B cell (primary cell): ENCODE data around the gene SMARCC2. TPM values are rescaled to one million over a fixed set of nuclear protein-coding genes. Genes with fewer than 3 reads are reported as not detected.

Source experiments
- ATAC-seq: fragments of 200-7000 bp; cut with Tn5 transposase; one replicate; pipeline ENCODE4 v1.10.0; 2021; ENCODE audit warnings: low read depth, mild to moderate bottlenecking, moderate number of reproducible peaks, moderate library complexity
- CTCF ChIA-PET: fragments of 350-600 bp; sonication (Branson Sonifier 250); formaldehyde crosslinking; loops from one replicate; lab custom pipeline; 2021; ENCODE audit warnings: antibody characterized with exemption, inconsistent platforms; lab: Charles Lee
- POLR2A ChIA-PET: fragments of 350-600 bp; sonication (Branson Sonifier 250); formaldehyde crosslinking; loops from one replicate; lab custom pipeline; 2021; ENCODE audit warnings: antibody characterized with exemption; lab: Charles Lee
- DNase-seq: peaks from one replicate; pipeline ENCODE4 v3.0.0; 2013
- H2AFZ ChIP-seq: 2 replicates; pipeline ENCODE4 v1.6.1; 2012; ENCODE audit warnings: mild to moderate bottlenecking, low read depth, low read length; ENCODE audit not compliant: insufficient read depth, poor library complexity, severe bottlenecking
- H3K27ac ChIP-seq, 2 donors: 1 replicate in 1 of 2; 2 replicates in 1 of 2; pipeline ENCODE4 v1.5.1; 2012 to 2013; ENCODE audit warnings: low read length in 2 of 2, mild to moderate bottlenecking in 2 of 2, moderate library complexity in 1 of 2
- H3K27me3 ChIP-seq, 4 experiments: fragments of 200-600 bp in 1 of 4; sonication (generic) in 1 of 4; replicated peaks in 1 of 4; 1 replicate in 2 of 4; 2 replicates in 2 of 4; pipeline versions ENCODE4 v1.6.1 to v1.7.0; 2013 to 2016; ENCODE audit warnings: low read length in 3 of 4, mild to moderate bottlenecking in 2 of 4, mixed read lengths in 1 of 4, moderate library complexity in 1 of 4; ENCODE audit not compliant: insufficient read depth in 4 of 4, control insufficient read depth in 3 of 4; ENCODE audit errors: control extremely low read depth in 1 of 4
- H3K36me3 ChIP-seq, 2 experiments: replicated peaks in 1 of 2; 1 replicate in 1 of 2; 2 replicates in 1 of 2; pipeline versions ENCODE4 v1.6.1 to v1.7.1; 2013; ENCODE audit warnings: low read length in 1 of 2; ENCODE audit not compliant: insufficient read depth in 2 of 2, control insufficient read depth in 1 of 2; ENCODE audit errors: control extremely low read depth in 1 of 2, extremely low read depth in 1 of 2
- H3K4me1 ChIP-seq, 2 donors: fragments of 200-600 bp in 1 of 2; sonication (generic) in 1 of 2; 1 replicate in 1 of 2; 2 replicates in 1 of 2; pipeline versions ENCODE4 v1.5.1 to v1.6.1; 2013 to 2017; ENCODE audit warnings: low read length in 2 of 2; ENCODE audit not compliant: control insufficient read depth in 2 of 2, insufficient read depth in 2 of 2
- H3K4me2 ChIP-seq: replicated peaks from 2 replicates; pipeline ENCODE3; 2012; ENCODE audit warnings: mild to moderate bottlenecking, low read depth, low read length; ENCODE audit not compliant: poor library complexity, severe bottlenecking
- H3K4me3 ChIP-seq, 5 experiments: fragments of 200-600 bp in 1 of 5; sonication (generic) in 1 of 5; 1 replicate in 3 of 5; 2 replicates in 2 of 5; pipeline versions ENCODE4 v1.5.1 to v1.7.0; 2011 to 2016; ENCODE audit warnings: low read length in 4 of 5, mild to moderate bottlenecking in 4 of 5, low read depth in 2 of 5, control low read depth in 1 of 5, moderate library complexity in 1 of 5; ENCODE audit not compliant: insufficient read depth in 1 of 5; ENCODE audit errors: control extremely low read depth in 1 of 5, extremely low read depth in 1 of 5
- H3K79me2 ChIP-seq: fragments of 200-600 bp; sonication (generic); one replicate; pipeline ENCODE4 v1.6.0; 2016; ENCODE audit warnings: low read length; ENCODE audit not compliant: control insufficient read depth, insufficient read depth
- H3K9ac ChIP-seq: fragments of 200-600 bp; sonication (generic); 2 replicates; pipeline ENCODE4 v1.6.1; 2017; ENCODE audit warnings: mild to moderate bottlenecking, low read length, moderate library complexity
- H3K9me3 ChIP-seq, 3 donors: one replicate each; pipeline versions ENCODE4 v1.6.1 to v1.7.1; 2013; ENCODE audit warnings: low read length in 2 of 3; ENCODE audit not compliant: control insufficient read depth in 2 of 3, insufficient read depth in 1 of 3; ENCODE audit errors: control extremely low read depth in 1 of 3
- H4K20me1 ChIP-seq: 2 replicates; pipeline ENCODE4 v1.6.0; 2012; ENCODE audit warnings: mild to moderate bottlenecking, low read length; ENCODE audit not compliant: insufficient read depth, control insufficient read depth, poor library complexity, severe bottlenecking
- H3K27ac Mint-ChIP-seq: one replicate; pipeline ENCODE4 v1.8.0; 2021; ENCODE audit warnings: mixed read lengths
- H3K27me3 Mint-ChIP-seq: one replicate; pipeline ENCODE4 v1.8.0; 2021; ENCODE audit warnings: mixed read lengths
- H3K4me1 Mint-ChIP-seq: one replicate; pipeline ENCODE4 v1.8.0; 2021; ENCODE audit warnings: mixed read lengths
- H3K4me3 Mint-ChIP-seq: one replicate; pipeline ENCODE4 v1.8.0; 2021; ENCODE audit warnings: mixed read lengths
- H3K9me3 Mint-ChIP-seq: one replicate; pipeline ENCODE4 v1.8.0; 2022; ENCODE audit warnings: mixed read lengths; ENCODE audit not compliant: insufficient read depth
- EZH2 ChIP-seq: IDR thresholded peaks from 2 replicates; pipeline ENCODE4 v1.6.1; 2012; ENCODE audit warnings: borderline replicate concordance, low read depth, mild to moderate bottlenecking, moderate library complexity, low read length; ENCODE audit not compliant: insufficient read depth, poor library complexity, severe bottlenecking
- WGBS: methylation state at CpG from one replicate; pipeline ENCODE4 v1.1.5; 2013; ENCODE audit warnings: missing lambda C conversion rate; ENCODE audit not compliant: insufficient coverage; 5-methylcytosine and 5-hydroxymethylcytosine counted together
- intact Hi-C: fragments of 100-400 bp; cut with micrococcal nuclease; formaldehyde crosslinking; loops from one replicate; pipeline ENCODE4 v1.10.0; 2022
- polyA plus RNA-seq: library from polyadenylated mRNA; depleted of rRNA; stranded (reverse); fragments of >200 nt; gene quantifications from 2 replicates; pipeline ENCODE4 v1.2.3, GENCODE V29; 2012
- total RNA-seq, 2 donors: library from RNA; stranded (reverse); fragments of 120-200 nt in 1 of 2; gene quantifications; 1 replicate in 1 of 2; 2 replicates in 1 of 2; pipeline versions ENCODE4 v1.2.3 to v1.2.4, GENCODE V29; 2013 to 2022
- TF ChIP-seq, protein P1 (sequence below): fragments of 200-600 bp; IDR thresholded peaks from one replicate; pipeline ENCODE4 v1.8.0; 2022; ENCODE audit warnings: antibody characterized with exemption, mild to moderate bottlenecking

The SMARCC2 gene
- total and polyA plus RNA-seq, 2 donors (not counting 1 experiment from before 2014, with no cell fraction given) = 70.4 to 198 TPM

DNA sequence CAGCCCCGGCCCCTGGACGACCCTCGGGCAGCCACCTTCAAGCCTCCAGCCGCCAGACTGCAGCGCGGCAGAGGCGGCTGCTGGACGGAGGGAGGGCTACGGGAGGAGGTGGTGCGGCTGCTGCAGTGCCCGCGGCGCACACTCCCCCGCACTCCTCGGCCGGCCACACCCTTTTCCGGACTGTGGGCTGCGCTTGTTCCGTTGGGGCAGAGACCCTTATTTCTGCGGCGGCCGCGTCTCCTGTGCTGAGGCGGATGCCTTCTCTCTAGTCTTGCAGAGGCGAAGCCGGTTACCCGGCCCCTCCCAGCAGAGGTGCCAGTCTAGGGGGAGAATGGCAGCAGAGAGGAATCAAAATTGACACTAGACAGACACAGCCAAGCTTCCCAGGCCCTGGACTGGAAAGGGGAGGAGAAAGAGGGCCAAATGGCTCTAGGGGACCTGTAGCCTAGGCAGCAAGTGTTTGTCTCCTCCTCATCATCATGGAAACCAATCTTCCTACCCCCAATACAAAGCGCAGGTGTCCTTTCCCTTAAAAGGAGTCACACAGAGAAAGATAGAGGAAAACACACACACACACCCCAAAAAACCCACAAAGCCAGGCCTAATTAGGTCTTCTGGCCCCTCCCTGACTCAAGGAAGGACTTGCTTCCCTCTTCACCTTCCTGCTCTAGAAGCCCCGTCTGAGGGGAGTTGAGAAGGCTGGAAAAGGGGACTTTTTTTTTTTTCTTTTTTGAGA is 59.9 kb downstream of the SMARCC2 start:
- ATAC-seq (peak; percentile 21), DNase-seq (peak; percentile 74)
- POLR2A ChIA-PET = interaction anchor here (0.5 to 5.7 kb wide), 10 partner anchors 11 to 384 kb away, joined by 3 to 49 read pairs (median 8); partner anchors contain the start of genes MYL6, MYL6B, RNF41 and RPL41
- peaks cover 35% of the 10 kb centered on the region for H4K20me1 ChIP-seq
- CTCF ChIA-PET = interaction anchor here (1.4 to 13.8 kb wide), 5 partner anchors 11 to 61 kb away, joined by 4 to 247 read pairs (median 10); partner anchors contain the start of genes RPL41, SMARCC2 and ZC3H10
- no peaks in the 10 kb centered on the region for H3K27me3 ChIP-seq
- H3K9ac ChIP-seq = peak overlapping the region; percentile 92
- H3K79me2 ChIP-seq = peaks cover 53% of the 10 kb centered on the region
- Mint-ChIP-seq H3K4me3 (peak overlapping the region; percentile 100), H3K9me3 (no peaks in the 10 kb centered on the region), H3K27me3 (no peaks in the 10 kb centered on the region), H3K4me1 (peaks cover 61% of the 10 kb centered on the region), H3K27ac (peak overlapping the region; percentile 98)
- under 1% methylated on average over 24 of the region's 29 CpGs for WGBS
- peak overlapping the region; percentile 88 to 95 (median 92) for H3K4me3 ChIP-seq
- peak overlapping the region; percentile 78 for H2AFZ ChIP-seq
- H3K36me3 ChIP-seq = peaks cover 5 to 41% of the 10 kb centered on the region in 2 experiments
- H3K4me1 ChIP-seq = peaks cover 46 to 54% of the 10 kb centered on the region in 2 donors
- H3K27ac ChIP-seq = peak overlapping the region; percentile 60 to 64
- intact Hi-C loops = loop anchor here (5.0 kb wide), 1 partner anchor 132 kb away; the partner anchor contains the start of gene SUOX
- TF ChIP-seq EZH2 = no peak
- TF ChIP-seq, protein P1, sequence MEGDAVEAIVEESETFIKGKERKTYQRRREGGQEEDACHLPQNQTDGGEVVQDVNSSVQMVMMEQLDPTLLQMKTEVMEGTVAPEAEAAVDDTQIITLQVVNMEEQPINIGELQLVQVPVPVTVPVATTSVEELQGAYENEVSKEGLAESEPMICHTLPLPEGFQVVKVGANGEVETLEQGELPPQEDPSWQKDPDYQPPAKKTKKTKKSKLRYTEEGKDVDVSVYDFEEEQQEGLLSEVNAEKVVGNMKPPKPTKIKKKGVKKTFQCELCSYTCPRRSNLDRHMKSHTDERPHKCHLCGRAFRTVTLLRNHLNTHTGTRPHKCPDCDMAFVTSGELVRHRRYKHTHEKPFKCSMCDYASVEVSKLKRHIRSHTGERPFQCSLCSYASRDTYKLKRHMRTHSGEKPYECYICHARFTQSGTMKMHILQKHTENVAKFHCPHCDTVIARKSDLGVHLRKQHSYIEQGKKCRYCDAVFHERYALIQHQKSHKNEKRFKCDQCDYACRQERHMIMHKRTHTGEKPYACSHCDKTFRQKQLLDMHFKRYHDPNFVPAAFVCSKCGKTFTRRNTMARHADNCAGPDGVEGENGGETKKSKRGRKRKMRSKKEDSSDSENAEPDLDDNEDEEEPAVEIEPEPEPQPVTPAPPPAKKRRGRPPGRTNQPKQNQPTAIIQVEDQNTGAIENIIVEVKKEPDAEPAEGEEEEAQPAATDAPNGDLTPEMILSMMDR = no peak
- H3K9me3 ChIP-seq = no peaks in the 10 kb centered on the region
- peak overlapping the region; percentile 96 for H3K4me2 ChIP-seq
